ENCODE results near the gene CAMK2B.

- TF ChIP-seq GATA3 (IDR thresholded peaks at IDR 0.05; ENCODE audit: low read depth, low read length) (no peak), GATA2 (IDR thresholded peaks at IDR 0.05; ENCODE audit: low read depth, low read length) (no peak)
Observed at GRCh38 chr7:44183386-44183785, 142.0 kb downstream of the CAMK2B start.
